ENCODE data around the gene FAM98A.
A peak's percentile ranks its signal among the peaks of the same experiment; 100 is the strongest.

The FAM98A gene

GRCh38 chr2:33599175-33599942 lies at the start of gene FAM98A:
Gene FAM98A (minus strand): TSS chr2:33599299. CDS start chr2:33599221, 78 bp downstream.
- DNase-seq = peak; percentile 94

GRCh38 chr2:33645861-33646260 lies 46.8 kb upstream of the FAM98A start:
- DNase-seq = no peak

GRCh38 chr2:33644215-33644614 lies 45.1 kb upstream of the FAM98A start:
- DNase-seq = no peak

- no peak for DNase-seq
Observed at GRCh38 chr2:33636001-33636400, 36.9 kb upstream of the FAM98A start.

GRCh38 chr2:33634261-33634910 lies 35.3 kb upstream of the FAM98A start:
- no peak for DNase-seq

- no peak for DNase-seq
Observed at GRCh38 chr2:33633315-33633714, 34.2 kb upstream of the FAM98A start.

- DNase-seq = peak; percentile 2
Observed at GRCh38 chr2:33632831-33633230, 33.7 kb upstream of the FAM98A start.

- no peak for DNase-seq
Observed at GRCh38 chr2:33628031-33628827, 29.1 kb upstream of the FAM98A start.

GRCh38 chr2:33619028-33619427 lies 19.9 kb upstream of the FAM98A start:
- DNase-seq = no peak

- DNase-seq = no peak
Observed at GRCh38 chr2:33617989-33618388, 18.9 kb upstream of the FAM98A start.

- no peak for DNase-seq
Observed at GRCh38 chr2:33617401-33617800, 18.3 kb upstream of the FAM98A start.

- DNase-seq = no peak
Observed at GRCh38 chr2:33616873-33617272, 17.8 kb upstream of the FAM98A start.

GRCh38 chr2:33614190-33614589 lies 15.1 kb upstream of the FAM98A start:
- no peak for DNase-seq

GRCh38 chr2:33607905-33608304 lies 8.8 kb upstream of the FAM98A start:
- DNase-seq = no peak

- DNase-seq = no peak
Observed at GRCh38 chr2:33607251-33607721, 8.2 kb upstream of the FAM98A start.

- no peak for DNase-seq
Observed at GRCh38 chr2:33606622-33607021, 7.5 kb upstream of the FAM98A start.

- no peak for DNase-seq
Observed at GRCh38 chr2:33606100-33606499, 7.0 kb upstream of the FAM98A start.

GRCh38 chr2:33605056-33605455 lies 6.0 kb upstream of the FAM98A start:
- DNase-seq = no peak

GRCh38 chr2:33603416-33603815 lies 4.3 kb upstream of the FAM98A start:
- no peak for DNase-seq

- DNase-seq = no peak
Observed at GRCh38 chr2:33602201-33602830, 3.2 kb upstream of the FAM98A start.

- no peak for DNase-seq
Observed at GRCh38 chr2:33599943-33600192, 769 bp upstream of the FAM98A start.

- DNase-seq = no peak
Observed at GRCh38 chr2:33598561-33599174, 431 bp downstream of the FAM98A start.

- no peak for DNase-seq
Observed at GRCh38 chr2:33597026-33597425, 2.1 kb downstream of the FAM98A start.
